ENCODE results near the gene SIAE.
A peak's percentile ranks its signal among the peaks of the same experiment; 100 is the strongest.

The SIAE gene

GRCh38 chr11:124663861-124664260 is 9.7 kb downstream of the SIAE start:
- no peak for DNase-seq

- no peak for DNase-seq
Measured at GRCh38 chr11:124662106-124662505, 11.4 kb downstream of the SIAE start.

- DNase-seq: no peak
Measured at GRCh38 chr11:124661553-124661952, 12.0 kb downstream of the SIAE start.

GRCh38 chr11:124658986-124659385 is 14.6 kb downstream of the SIAE start:
- no peak for DNase-seq

GRCh38 chr11:124658501-124658900 is 15.0 kb downstream of the SIAE start:
- no peak for DNase-seq

- DNase-seq: no peak
Measured at GRCh38 chr11:124657904-124658303, 15.6 kb downstream of the SIAE start.

- no peak for DNase-seq
Measured at GRCh38 chr11:124656774-124657630, 16.5 kb downstream of the SIAE start.

- no peak for DNase-seq
Measured at GRCh38 chr11:124648610-124649009, 24.9 kb downstream of the SIAE start.

- DNase-seq: peak; percentile 71
Measured at GRCh38 chr11:124646148-124646547, 27.4 kb downstream of the SIAE start.

GRCh38 chr11:124644426-124645280 is 28.9 kb downstream of the SIAE start:
- DNase-seq: peak; percentile 83

- DNase-seq: peak; percentile 90
Measured at GRCh38 chr11:124643605-124644425, 29.7 kb downstream of the SIAE start.

GRCh38 chr11:124643042-124643604 is 30.4 kb downstream of the SIAE start:
- DNase-seq: no peak

GRCh38 chr11:124642628-124643027 is 30.9 kb downstream of the SIAE start:
- DNase-seq: no peak

- DNase-seq: peak; percentile 30
Measured at GRCh38 chr11:124640666-124641065, 32.9 kb downstream of the SIAE start.

GRCh38 chr11:124639186-124639585 is 34.4 kb downstream of the SIAE start:
- DNase-seq: no peak

- DNase-seq: peak; percentile 45
Measured at GRCh38 chr11:124638500-124638899, 35.0 kb downstream of the SIAE start.

GRCh38 chr11:124635932-124636331 is 37.6 kb downstream of the SIAE start:
- no peak for DNase-seq

GRCh38 chr11:124633355-124633754 is 40.2 kb downstream of the SIAE start:
- peak; percentile 65 for DNase-seq

- DNase-seq: no peak
Measured at GRCh38 chr11:124629961-124630360, 43.6 kb downstream of the SIAE start.

- DNase-seq: peak; percentile 50
Measured at GRCh38 chr11:124627546-124627945, 46.0 kb downstream of the SIAE start.

GRCh38 chr11:124625504-124626168 is 47.9 kb downstream of the SIAE start:
- DNase-seq: no peak

All from hematopoietic multipotent progenitor cell treated with erythropoietin and hydrocortisone succinate and interleukin-3 and kit ligand, for 4 days (in vitro differentiated cells).